H1 (cell line): ENCODE measurements around the gene DNAAF3. TPM values are rescaled to one million over a fixed set of nuclear protein-coding genes. Genes with fewer than 3 reads are reported as not detected.

Source experiments
- CTCF ChIA-PET: fragments of 300-600 bp; sonication (Branson Sonifier 250); formaldehyde crosslinking; loops from one replicate; lab custom pipeline; 2021; ENCODE audit not compliant: partially characterized antibody; lab: Charles Lee
- POLR2A ChIA-PET: fragments of 300-600 bp; sonication (Branson Sonifier 250); formaldehyde crosslinking; loops from one replicate; lab custom pipeline; 2021; ENCODE audit warnings: inconsistent platforms; ENCODE audit not compliant: partially characterized antibody; lab: Charles Lee
- DNase-seq, 2 experiments: peaks; one replicate each; pipeline versions ENCODE4 v3.0.0 to v3.0.0-alpha.2; 2010 to 2022; ENCODE audit warnings: low spot score in 2 of 2, low read depth in 1 of 2, mixed read lengths in 1 of 2
- FAIRE-seq: peaks from 2 replicates; lab custom pipeline; 2011; peaks lifted over from hg19 to GRCh38; lab: Jason Lieb, UNC
- H2AFZ ChIP-seq: 2 replicates; pipeline ENCODE4 v1.8.1; 2012; ENCODE audit warnings: low read length, inconsistent platforms
- H2AK5ac ChIP-seq: 2 replicates; pipeline ENCODE4 v1.6.1; 2013; ENCODE audit warnings: low read depth, low read length
- H2BK120ac ChIP-seq: replicated peaks from 2 replicates; pipeline ENCODE3; 2013; ENCODE audit warnings: low read depth, low read length, inconsistent platforms
- H2BK12ac ChIP-seq: 2 replicates; pipeline ENCODE4 v1.6.1; 2013; ENCODE audit warnings: low read depth, low read length
- H2BK15ac ChIP-seq: 2 replicates; pipeline ENCODE4 v1.6.1; 2013; ENCODE audit warnings: low read length
- H2BK20ac ChIP-seq: 2 replicates; pipeline ENCODE4 v1.6.1; 2013; ENCODE audit warnings: low read length
- H2BK5ac ChIP-seq: 2 replicates; pipeline ENCODE4 v1.6.1; 2013; ENCODE audit warnings: low read depth, low read length
- H3K14ac ChIP-seq: 2 replicates; pipeline ENCODE4 v1.6.1; 2013; ENCODE audit warnings: inconsistent platforms; ENCODE audit not compliant: insufficient read length
- H3K18ac ChIP-seq: 2 replicates; pipeline ENCODE4 v1.6.1; 2013; ENCODE audit warnings: low read length; ENCODE audit errors: extremely low read depth
- H3K23ac ChIP-seq: 2 replicates; pipeline ENCODE4 v1.6.1; 2013; ENCODE audit warnings: inconsistent platforms; ENCODE audit not compliant: insufficient read length
- H3K23me2 ChIP-seq: 2 replicates; pipeline ENCODE4 v1.6.1; 2013; ENCODE audit warnings: low read depth, low read length
- H3K27ac ChIP-seq: 2 replicates; pipeline ENCODE4 v1.6.1; 2011; ENCODE audit warnings: low read depth, low read length, inconsistent platforms
- H3K27me3 ChIP-seq, 4 experiments: replicated peaks in 1 of 4; 1 replicate in 1 of 4; 2 replicates in 3 of 4; pipeline versions ENCODE4 v1.6.1 to v1.8.1; 2011 to 2013; ENCODE audit warnings: low read length in 3 of 4, mild to moderate bottlenecking in 3 of 4, inconsistent platforms in 2 of 4, mixed read lengths in 2 of 4, moderate library complexity in 1 of 4; ENCODE audit not compliant: control insufficient read depth in 3 of 4, insufficient read depth in 3 of 4; ENCODE audit errors: extremely low read depth in 1 of 4
- H3K36me3 ChIP-seq, 4 experiments: 2 replicates each; pipeline versions ENCODE4 v1.6.1 to v1.8.1; 2011 to 2013; ENCODE audit warnings: mild to moderate bottlenecking in 4 of 4, low read length in 3 of 4, moderate library complexity in 2 of 4, control low read depth in 1 of 4, inconsistent platforms in 1 of 4; ENCODE audit not compliant: insufficient read depth in 4 of 4, control insufficient read depth in 2 of 4
- H3K4ac ChIP-seq: replicated peaks from 2 replicates; pipeline ENCODE3; 2013; ENCODE audit warnings: low read length, low read depth, mixed read lengths, inconsistent platforms; ENCODE audit not compliant: insufficient read length
- H3K4me1 ChIP-seq, 4 experiments: replicated peaks in 1 of 4; 1 replicate in 1 of 4; 2 replicates in 3 of 4; pipeline versions ENCODE4 v1.6.1 to v1.8.1; 2011 to 2013; ENCODE audit warnings: low read length in 3 of 4, inconsistent platforms in 2 of 4, mixed read lengths in 1 of 4; ENCODE audit not compliant: insufficient read depth in 4 of 4, control insufficient read depth in 3 of 4
- H3K4me2 ChIP-seq, 2 experiments: 2 replicates each; pipeline versions ENCODE4 v1.6.1 to v1.8.1; 2011 to 2013; ENCODE audit warnings: low read depth in 2 of 2, low read length in 2 of 2, control low read depth in 1 of 2, inconsistent platforms in 1 of 2, mild to moderate bottlenecking in 1 of 2; ENCODE audit not compliant: insufficient read depth in 1 of 2
- H3K4me3 ChIP-seq, 4 experiments: fragments of 200-600, 300-600 bp in 1 of 4; sonication (generic), shearing (Covaris generic), sonication (Bioruptor Twin) in 1 of 4; 2 replicates each; pipeline versions ENCODE4 v1.5.1 to v1.8.1; 2011 to 2016; ENCODE audit warnings: low read length in 4 of 4, low read depth in 3 of 4, control low read depth in 2 of 4, inconsistent platforms in 2 of 4, mild to moderate bottlenecking in 2 of 4, mixed read lengths in 1 of 4, moderate library complexity in 1 of 4; ENCODE audit not compliant: insufficient read depth in 2 of 4; ENCODE audit errors: extremely low read depth in 1 of 4
- H3K56ac ChIP-seq: replicated peaks from 2 replicates; pipeline ENCODE3; 2013; ENCODE audit warnings: low read depth, mild to moderate bottlenecking, mixed read lengths, low read length, inconsistent platforms; ENCODE audit not compliant: insufficient read length
- H3K79me1 ChIP-seq: 2 replicates; pipeline ENCODE4 v1.6.1; 2013; ENCODE audit warnings: low read depth, low read length, control low read depth
- H3K79me2 ChIP-seq, 2 experiments: 2 replicates each; pipeline versions ENCODE4 v1.6.1 to v1.8.1; 2012 to 2013; ENCODE audit warnings: low read length in 2 of 2, mild to moderate bottlenecking in 2 of 2, inconsistent platforms in 1 of 2; ENCODE audit not compliant: insufficient read depth in 2 of 2, control insufficient read depth in 1 of 2
- H3K9ac ChIP-seq, 4 experiments: replicated peaks in 1 of 4; 1 replicate in 1 of 4; 2 replicates in 3 of 4; pipeline versions ENCODE4 v1.6.1 to v1.8.1; 2011 to 2013; ENCODE audit warnings: low read depth in 3 of 4, low read length in 3 of 4, control low read depth in 2 of 4, mild to moderate bottlenecking in 2 of 4, moderate library complexity in 2 of 4, inconsistent platforms in 1 of 4; ENCODE audit errors: extremely low read depth in 1 of 4
- H3K9me3 ChIP-seq, 2 experiments: 2 replicates each; pipeline versions ENCODE4 v1.6.1 to v1.8.1; 2012 to 2013; ENCODE audit warnings: mild to moderate bottlenecking in 2 of 2, moderate library complexity in 2 of 2, control low read depth in 1 of 2, inconsistent platforms in 1 of 2, low read depth in 1 of 2, low read length in 1 of 2, mixed read lengths in 1 of 2; ENCODE audit not compliant: insufficient read depth in 2 of 2
- H4K20me1 ChIP-seq, 2 experiments: replicated peaks in 1 of 2; 2 replicates each; pipeline versions ENCODE3 to v1.8.1; 2011 to 2013; ENCODE audit warnings: inconsistent platforms in 2 of 2, low read length in 2 of 2, mild to moderate bottlenecking in 1 of 2; ENCODE audit not compliant: insufficient read depth in 2 of 2, control insufficient read depth in 1 of 2
- H4K5ac ChIP-seq: 2 replicates; pipeline ENCODE4 v1.6.1; 2013; ENCODE audit warnings: low read length, low read depth, mixed read lengths, inconsistent platforms; ENCODE audit not compliant: insufficient read length
- H4K8ac ChIP-seq: 2 replicates; pipeline ENCODE4 v1.8.0; 2013; ENCODE audit warnings: mild to moderate bottlenecking, moderate library complexity, low read length, inconsistent platforms; ENCODE audit not compliant: insufficient read depth; ENCODE audit errors: extremely low read depth
- H4K91ac ChIP-seq: replicated peaks from 2 replicates; pipeline ENCODE3; 2013; ENCODE audit warnings: low read length, mixed read lengths, inconsistent platforms; ENCODE audit not compliant: insufficient read length
- CREB1 ChIP-seq: IDR thresholded peaks from 2 replicates; pipeline ENCODE4 v1.6.1; 2012; ENCODE audit warnings: inconsistent platforms
- EGR1 ChIP-seq: IDR thresholded peaks from 2 replicates; pipeline ENCODE4 v1.6.1; 2011; ENCODE audit warnings: low read depth, low read length, borderline replicate concordance
- EP300 ChIP-seq, 2 experiments: IDR thresholded peaks; 1 replicate in 1 of 2; 2 replicates in 1 of 2; pipeline ENCODE4 v1.6.1; 2011 to 2012; ENCODE audit warnings: low read depth in 2 of 2, low read length in 2 of 2, mild to moderate bottlenecking in 2 of 2, borderline replicate concordance in 1 of 2, inconsistent platforms in 1 of 2, moderate library complexity in 1 of 2
- GTF2F1 ChIP-seq: IDR thresholded peaks from 2 replicates; pipeline ENCODE4 v1.6.1; 2012; ENCODE audit warnings: low read depth, low read length, improper control_type of control experiment, borderline replicate concordance
- SIX5 ChIP-seq: IDR thresholded peaks from 2 replicates; pipeline ENCODE4 v1.6.1; 2011; ENCODE audit warnings: mild to moderate bottlenecking, low read depth, low read length
- TAF7 ChIP-seq: optimal IDR thresholded peaks from 2 replicates; pipeline ENCODE3; 2011; ENCODE audit warnings: low read depth, mild to moderate bottlenecking, inconsistent platforms, low read length, moderate library complexity, borderline replicate concordance
- USF2 ChIP-seq: IDR thresholded peaks from 2 replicates; pipeline ENCODE4 v1.6.1; 2011; ENCODE audit warnings: low read length, improper control_type of control experiment
- WGBS, 2 experiments: shearing (Covaris generic) in 1 of 2; methylation state at CpG; one replicate each; pipeline versions ENCODE4 v1.1.6 to v1.1.7; 2013 to 2015; ENCODE audit warnings: low lambda C conversion rate in 2 of 2, mixed read lengths in 2 of 2, inconsistent platforms in 1 of 2, low coverage in 1 of 2, missing lambda C conversion rate in 1 of 2; ENCODE audit not compliant: insufficient replicate concordance in 2 of 2, insufficient coverage in 1 of 2, insufficient read length in 1 of 2; ENCODE audit errors: extremely low coverage in 1 of 2, missing lambda C conversion rate in 1 of 2; 5-methylcytosine and 5-hydroxymethylcytosine counted together
- polyA plus RNA-seq, 7 experiments: library from polyadenylated mRNA; depleted of rRNA in 3 of 7; stranded (reverse) in 5 of 7; unstranded in 2 of 7; fragments of >200 nt in 5 of 7; fragments of 200-250 nt in 2 of 7; gene quantifications; 1 replicate in 5 of 7; 2 replicates in 1 of 7; 4 replicates in 1 of 7; pipeline versions ENCODE4 v1.2.1 to v1.2.3, GENCODE V29; 2011 to 2013; ENCODE audit warnings: missing spikeins in 2 of 7, mixed read lengths in 2 of 7
- total RNA-seq: library from RNA; stranded (reverse); fragmentation: NEBNext Ultra II Directional; extraction: Animal tissue kit (Norgen Biotek cat#: 25700); gene quantifications from 2 replicates; pipeline ENCODE4 v1.2.1, GENCODE V29; 2021

Gene DNAAF3
- total and polyA plus RNA-seq, 2 of the 8 experiments (the other 6 are each of a cell fraction or from before 2014, with no cell fraction given): 5.4 to 8.0 TPM

DNA sequence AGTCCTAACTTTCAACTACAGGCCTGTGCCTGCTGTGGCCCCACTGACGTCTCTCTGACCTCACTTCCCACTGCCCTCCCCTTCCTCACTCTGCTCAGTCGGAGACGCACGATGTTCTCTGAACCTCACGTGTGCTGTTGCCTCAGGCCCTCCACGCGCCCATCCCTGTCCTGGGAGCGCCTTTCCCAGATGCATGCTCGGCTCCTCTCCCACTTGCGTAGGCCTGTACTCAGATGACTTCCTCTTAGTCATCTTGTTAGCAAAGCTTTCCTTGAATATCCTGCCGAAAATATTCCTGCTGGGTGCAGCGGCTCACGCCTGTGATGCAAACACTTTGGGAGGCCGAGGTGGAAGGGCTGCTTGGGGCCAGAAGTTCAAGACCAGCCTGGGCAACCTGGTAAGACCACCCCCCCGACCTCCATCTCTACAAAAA lies 23.0 kb upstream of the DNAAF3 start:
- H2BK5ac ChIP-seq: peak overlapping the region; percentile 60; the same call in 1 of the 2 replicates
- no peaks in the 10 kb centered on the region for H3K36me3 ChIP-seq
- no peak overlapping the region for H3K18ac ChIP-seq
- H2BK120ac ChIP-seq: no peak overlapping the region
- no peaks in the 10 kb centered on the region for H4K20me1 ChIP-seq
- no peak overlapping the region for H2AFZ ChIP-seq
- no peak overlapping the region for H3K9ac ChIP-seq
- H2BK20ac ChIP-seq: no peak overlapping the region
- no peak overlapping the region for H3K14ac ChIP-seq
- no peak overlapping the region for H3K4me3 ChIP-seq
- CTCF ChIA-PET: interaction anchor here (0.6 kb wide), 1 partner anchor 138 kb away, joined by 3 read pairs; no protein-coding TSS in a partner anchor
- peaks cover 0 to 4% (median 0%) of the 10 kb centered on the region in 4 experiments; a peak in 1 of 7 replicates for H3K27me3 ChIP-seq
- peak in 1 of 2 experiments; percentile 29 for DNase-seq
- POLR2A ChIA-PET: interaction anchor here (0.7 to 1.2 kb wide), 2 partner anchors 11 to 200 kb away, joined by 3 read pairs; no protein-coding TSS in a partner anchor
- H3K79me2 ChIP-seq: no peaks in the 10 kb centered on the region
- no peak overlapping the region for H3K27ac ChIP-seq
- no peaks in the 10 kb centered on the region for H3K79me1 ChIP-seq
- no peak overlapping the region for H3K4me2 ChIP-seq
- H3K23me2 ChIP-seq: no peaks in the 10 kb centered on the region
- H4K91ac ChIP-seq: no peak overlapping the region
- no peak overlapping the region for H3K23ac ChIP-seq
- no peak overlapping the region for H3K4ac ChIP-seq
- H4K8ac ChIP-seq: no peak overlapping the region
- H2AK5ac ChIP-seq: no peak overlapping the region
- no peaks in the 10 kb centered on the region for H3K4me1 ChIP-seq
- TF ChIP-seq EP300 (IDR thresholded peaks at IDR 0.05; ENCODE audit: borderline replicate concordance in 1 of 2, low read depth in 2 of 2, low read length in 2 of 2) (no peak), USF2 (no peak), CREB1 (no peak), SIX5 (no peak), GTF2F1 (no peak), TAF7 (no peak), EGR1 (no peak)
- no peaks in the 10 kb centered on the region for H3K9me3 ChIP-seq
- no peak overlapping the region for H3K56ac ChIP-seq
- no peak overlapping the region for H2BK12ac ChIP-seq
- H4K5ac ChIP-seq: no peak overlapping the region
- FAIRE-seq: no peak
- WGBS, 2 experiments: 81% methylated on average over 15 of the region's 15 CpGs; no CpG with 5 or more reads in 1 of the 2 experiments
- no peak overlapping the region for H2BK15ac ChIP-seq
